HG03139 (cell line): ENCODE data around the gene TMEM94.

ENCODE experiments used
- ATAC-seq: cut with Tn5 transposase; IDR thresholded peaks from one replicate; pipeline ENCODE4 v1.9.1; 2021; ENCODE audit not compliant: unreplicated experiment

The TMEM94 gene

GRCh38 chr17:75494326-75494877 lies 38.0 kb downstream of the TMEM94 start:
- ATAC-seq: no peak

- no peak for ATAC-seq
Measured at GRCh38 chr17:75496005-75496404, 39.6 kb downstream of the TMEM94 start.

- ATAC-seq: no peak
Measured at GRCh38 chr17:75498039-75498725, 41.7 kb downstream of the TMEM94 start.

GRCh38 chr17:75498726-75499213 lies 42.3 kb downstream of the TMEM94 start:
- ATAC-seq: no peak

GRCh38 chr17:75499313-75500022 lies 43.0 kb downstream of the TMEM94 start:
- no peak for ATAC-seq

GRCh38 chr17:75500419-75501216 lies 44.2 kb downstream of the TMEM94 start:
- no peak for ATAC-seq

GRCh38 chr17:75501378-75502071 lies 45.1 kb downstream of the TMEM94 start:
- no peak for ATAC-seq

GRCh38 chr17:75502072-75502720 lies 45.8 kb downstream of the TMEM94 start:
- no peak for ATAC-seq

GRCh38 chr17:75502721-75503329 lies 46.4 kb downstream of the TMEM94 start:
- no peak for ATAC-seq

GRCh38 chr17:75503337-75503950 lies 47.0 kb downstream of the TMEM94 start:
- ATAC-seq: no peak

GRCh38 chr17:75503976-75504346 lies 47.5 kb downstream of the TMEM94 start:
- no peak for ATAC-seq

- no peak for ATAC-seq
Measured at GRCh38 chr17:75504347-75505151, 48.1 kb downstream of the TMEM94 start.

- no peak for ATAC-seq
Measured at GRCh38 chr17:75505152-75505409, 48.6 kb downstream of the TMEM94 start.

- no peak for ATAC-seq
Measured at GRCh38 chr17:75505640-75506039, 49.2 kb downstream of the TMEM94 start.

- ATAC-seq: no peak
Measured at GRCh38 chr17:75506134-75506533, 49.7 kb downstream of the TMEM94 start.

GRCh38 chr17:75506888-75507287 lies 50.5 kb downstream of the TMEM94 start:
- ATAC-seq: no peak

GRCh38 chr17:75507733-75508719 lies 51.6 kb downstream of the TMEM94 start:
- ATAC-seq: no peak

- no peak for ATAC-seq
Measured at GRCh38 chr17:75508931-75509361, 52.5 kb downstream of the TMEM94 start.
